SU-DHL-6 (cell line): ENCODE measurements around the gene COL25A1.

Experiments used
- H2AFZ ChIP-seq: fragments of 200-600 bp; sonication (generic); 2 replicates; pipeline ENCODE4 v1.6.1; 2014; ENCODE audit warnings: low read depth, mild to moderate bottlenecking, moderate library complexity, mixed read lengths, antibody characterized with exemption, low read length; ENCODE audit not compliant: severe bottlenecking
- H3F3A ChIP-seq: fragments of 200-600 bp; shearing (Covaris generic); 2 replicates; pipeline ENCODE4 v1.6.0; 2016; ENCODE audit warnings: antibody characterized with exemption, mild to moderate bottlenecking; ENCODE audit not compliant: insufficient read depth
- H3K27ac ChIP-seq: fragments of 200-600 bp; sonication (generic); 2 replicates; pipeline ENCODE4 v1.5.1; 2016; ENCODE audit warnings: low read depth, mild to moderate bottlenecking, low read length, moderate library complexity, mixed read lengths
- H3K27me3 ChIP-seq: fragments of 200-600 bp; sonication (generic), shearing (Covaris generic); 2 replicates; pipeline ENCODE4 v1.6.0; 2014; ENCODE audit warnings: mild to moderate bottlenecking, low read length
- H3K36me3 ChIP-seq: fragments of 200-600 bp; sonication (generic); 2 replicates; pipeline ENCODE4 v1.6.1; 2014; ENCODE audit warnings: mild to moderate bottlenecking, low read length, mixed read lengths
- H3K4me2 ChIP-seq: fragments of 300-600, 200-600 bp; shearing (Covaris generic), sonication (generic); 2 replicates; pipeline ENCODE4 v1.6.0; 2014; ENCODE audit warnings: low read length, low read depth, mild to moderate bottlenecking; ENCODE audit not compliant: poor library complexity, severe bottlenecking
- H3K4me3 ChIP-seq: fragments of 200-600 bp; sonication (generic); 2 replicates; pipeline ENCODE4 v1.5.1; 2014; ENCODE audit warnings: antibody characterized with exemption, low read length, mild to moderate bottlenecking, mixed read lengths; ENCODE audit not compliant: insufficient read depth, poor library complexity, severe bottlenecking
- H3K79me2 ChIP-seq: fragments of 200-600 bp; sonication (generic); 2 replicates; pipeline ENCODE4 v1.6.1; 2014; ENCODE audit warnings: mild to moderate bottlenecking, low read length, moderate library complexity; ENCODE audit not compliant: insufficient read depth
- H3K9ac ChIP-seq: fragments of 200-600 bp; sonication (generic); 2 replicates; pipeline ENCODE4 v1.7.0; 2014; ENCODE audit warnings: mild to moderate bottlenecking, low read length
- H3K9me2 ChIP-seq: fragments of 200-600 bp; sonication (generic); replicated peaks from 2 replicates; pipeline ENCODE4 v1.6.1; 2014; ENCODE audit warnings: low read length; ENCODE audit not compliant: insufficient read depth
- H3K9me3 ChIP-seq: fragments of 200-600 bp; sonication (generic); 2 replicates; pipeline ENCODE4 v1.6.1; 2014; ENCODE audit warnings: low read length, mixed read lengths; ENCODE audit not compliant: insufficient read depth
- H4K20me1 ChIP-seq: fragments of 200-600 bp; sonication (generic); 2 replicates; pipeline ENCODE4 v1.6.1; 2014; ENCODE audit warnings: low read depth, mild to moderate bottlenecking, antibody characterized with exemption, low read length, moderate library complexity, mixed read lengths
- CTCF ChIP-seq: fragments of 200-600 bp; sonication (generic); IDR thresholded peaks from one replicate; pipeline ENCODE4 v1.5.1; 2017; ENCODE audit warnings: antibody characterized with exemption, mild to moderate bottlenecking, low read length, moderate library complexity; ENCODE audit not compliant: insufficient read depth, poor library complexity, severe bottlenecking
- EZH2phosphoT487 ChIP-seq: fragments of 200-600 bp; sonication (generic), shearing (Covaris generic); conservative IDR thresholded peaks from 2 replicates; pipeline ENCODE4 v1.6.1; 2018; ENCODE audit warnings: mild to moderate bottlenecking, antibody characterized with exemption, low read length, moderate library complexity, mixed read lengths

Gene COL25A1

GRCh38 chr4:109094056-109094455 is 208.4 kb downstream of the COL25A1 start:
- Histone ChIP-seq H3K27ac (no peak overlapping the region), H2AFZ (no peak overlapping the region), H3K9ac (no peak overlapping the region), H3F3A (no peaks in the 10 kb centered on the region), H3K36me3 (no peaks in the 10 kb centered on the region), H3K27me3 (no peaks in the 10 kb centered on the region), H3K9me2 (no peaks in the 10 kb centered on the region), H4K20me1 (no peaks in the 10 kb centered on the region), H3K79me2 (no peaks in the 10 kb centered on the region), H3K4me2 (no peak overlapping the region), H3K4me3 (no peak overlapping the region), H3K9me3 (no peaks in the 10 kb centered on the region)
- TF ChIP-seq EZH2phosphoT487: no peak
- TF ChIP-seq CTCF: no peak

- Histone ChIP-seq H3K4me2 (no peak overlapping the region), H3K36me3 (no peaks in the 10 kb centered on the region), H3F3A (no peaks in the 10 kb centered on the region), H3K4me3 (no peak overlapping the region), H4K20me1 (no peaks in the 10 kb centered on the region), H3K27me3 (no peaks in the 10 kb centered on the region), H3K9ac (no peak overlapping the region), H3K9me2 (no peaks in the 10 kb centered on the region), H3K79me2 (no peaks in the 10 kb centered on the region), H3K27ac (no peak overlapping the region), H2AFZ (no peak overlapping the region), H3K9me3 (no peaks in the 10 kb centered on the region)
- TF ChIP-seq CTCF (no peak), EZH2phosphoT487 (no peak)
These were observed 210.6 kb downstream of the COL25A1 start for GRCh38 chr4:109091727-109092409.

- Histone ChIP-seq H2AFZ (no peak overlapping the region), H3K4me3 (no peak overlapping the region), H3K27ac (no peak overlapping the region), H3K9me3 (no peaks in the 10 kb centered on the region), H4K20me1 (no peaks in the 10 kb centered on the region), H3K27me3 (no peaks in the 10 kb centered on the region), H3K9me2 (no peaks in the 10 kb centered on the region), H3K9ac (no peak overlapping the region), H3K4me2 (no peak overlapping the region), H3K36me3 (no peaks in the 10 kb centered on the region), H3F3A (no peaks in the 10 kb centered on the region), H3K79me2 (no peaks in the 10 kb centered on the region)
- TF ChIP-seq EZH2phosphoT487 (no peak), CTCF (no peak)
These were observed 218.5 kb downstream of the COL25A1 start for GRCh38 chr4:109083911-109084310.
